HG03045 (cell line): ENCODE measurements around the gene DRG1.
"Not testable (repeated sequence)": the region's sequence is repeated elsewhere in the genome, so short reads cannot be mapped to it uniquely, and the experiment has no call there.

ENCODE experiments used
- ATAC-seq: cut with Tn5 transposase; IDR thresholded peaks from one replicate; pipeline ENCODE4 v1.9.1; 2021; ENCODE audit warnings: mild to moderate bottlenecking, moderate library complexity; ENCODE audit not compliant: unreplicated experiment

Gene DRG1

GRCh38 chr22:31399211-31400022, at the start of gene DRG1:
TSS of gene DRG1 (plus strand) at chr22:31399604. CDS start at chr22:31399684, 80 bp downstream.
- ATAC-seq = peak; percentile 93

GRCh38 chr22:31349960-31350359, 49.4 kb upstream of the DRG1 start:
- ATAC-seq = no peak

GRCh38 chr22:31350410-31350863, 49.0 kb upstream of the DRG1 start:
- ATAC-seq = no peak

GRCh38 chr22:31354515-31354914, 44.9 kb upstream of the DRG1 start:
- no peak for ATAC-seq

- ATAC-seq = no peak
Measured at GRCh38 chr22:31360029-31360428, 39.4 kb upstream of the DRG1 start.

GRCh38 chr22:31361743-31362142, 37.7 kb upstream of the DRG1 start:
- no peak for ATAC-seq

- ATAC-seq = no peak
Measured at GRCh38 chr22:31363885-31364465, 35.4 kb upstream of the DRG1 start.

GRCh38 chr22:31367426-31367825, 32.0 kb upstream of the DRG1 start:
- ATAC-seq = no peak

GRCh38 chr22:31377612-31378011, 21.8 kb upstream of the DRG1 start:
- ATAC-seq = no peak

GRCh38 chr22:31378123-31378522, 21.3 kb upstream of the DRG1 start:
- ATAC-seq = no peak

- ATAC-seq = not testable (repeated sequence)
Measured at GRCh38 chr22:31378651-31379050, 20.8 kb upstream of the DRG1 start.

GRCh38 chr22:31393893-31394292, 5.5 kb upstream of the DRG1 start:
- ATAC-seq = no peak

- ATAC-seq = no peak
Measured at GRCh38 chr22:31394326-31394725, 5.1 kb upstream of the DRG1 start.

- ATAC-seq = no peak
Measured at GRCh38 chr22:31398231-31398630, 1.2 kb upstream of the DRG1 start.

GRCh38 chr22:31400023-31400397, 606 bp downstream of the DRG1 start:
- ATAC-seq = no peak

GRCh38 chr22:31402350-31402749, 2.9 kb downstream of the DRG1 start:
- ATAC-seq = not testable (repeated sequence)

GRCh38 chr22:31425331-31426050, 26.1 kb downstream of the DRG1 start:
- ATAC-seq = no peak

- ATAC-seq = no peak
Measured at GRCh38 chr22:31431950-31432349, 32.5 kb downstream of the DRG1 start.

GRCh38 chr22:31436132-31436531, 36.7 kb downstream of the DRG1 start:
- no peak for ATAC-seq

GRCh38 chr22:31439808-31440207, 40.4 kb downstream of the DRG1 start:
- no peak for ATAC-seq

GRCh38 chr22:31440681-31441080, 41.3 kb downstream of the DRG1 start:
- no peak for ATAC-seq

- no peak for ATAC-seq
Measured at GRCh38 chr22:31441652-31442051, 42.2 kb downstream of the DRG1 start.
